ENCODE measurements around the gene CHRNE.
A peak's percentile ranks its signal among the peaks of the same experiment; 100 is the strongest.

CHRNE gene

GRCh38 chr17:4903051-4903818 is at the start of gene CHRNE:
CHRNE (minus strand) TSS chr17:4903098; CDS start chr17:4903063, 35 bp downstream.
- DNase-seq (ENCODE audit: low read depth in 2 of 2) = no peak

DNA sequence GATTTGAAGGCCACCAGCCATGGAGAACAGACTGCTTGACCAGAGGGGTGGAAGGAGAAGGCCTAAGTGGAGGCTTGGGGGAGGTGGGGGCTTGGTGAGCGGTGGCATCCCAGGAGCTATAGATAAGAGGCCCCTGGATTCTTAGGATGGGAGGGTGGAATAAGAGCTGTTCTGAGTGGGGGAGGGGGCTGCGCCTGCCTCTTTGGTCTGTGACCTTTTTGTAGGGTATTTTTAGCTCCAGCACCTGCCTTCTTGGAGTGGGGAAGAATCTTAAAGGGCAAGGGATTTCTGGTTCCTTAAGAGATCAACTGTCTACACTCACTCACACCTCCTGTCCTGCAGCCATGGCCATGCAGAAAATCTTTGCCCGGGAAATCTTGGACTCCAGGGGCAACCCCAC is 48.6 kb upstream of the CHRNE start:
- no peak for DNase-seq (ENCODE audit: low read depth in 2 of 2)

GRCh38 chr17:4950746-4951204 is 47.9 kb upstream of the CHRNE start, which contains the start of gene ENO3:
ENO3 (plus strand) TSS chr17:4951119; CDS start chr17:4951830, 711 bp downstream.
- DNase-seq (ENCODE audit: low read depth in 2 of 2) = no peak

DNA sequence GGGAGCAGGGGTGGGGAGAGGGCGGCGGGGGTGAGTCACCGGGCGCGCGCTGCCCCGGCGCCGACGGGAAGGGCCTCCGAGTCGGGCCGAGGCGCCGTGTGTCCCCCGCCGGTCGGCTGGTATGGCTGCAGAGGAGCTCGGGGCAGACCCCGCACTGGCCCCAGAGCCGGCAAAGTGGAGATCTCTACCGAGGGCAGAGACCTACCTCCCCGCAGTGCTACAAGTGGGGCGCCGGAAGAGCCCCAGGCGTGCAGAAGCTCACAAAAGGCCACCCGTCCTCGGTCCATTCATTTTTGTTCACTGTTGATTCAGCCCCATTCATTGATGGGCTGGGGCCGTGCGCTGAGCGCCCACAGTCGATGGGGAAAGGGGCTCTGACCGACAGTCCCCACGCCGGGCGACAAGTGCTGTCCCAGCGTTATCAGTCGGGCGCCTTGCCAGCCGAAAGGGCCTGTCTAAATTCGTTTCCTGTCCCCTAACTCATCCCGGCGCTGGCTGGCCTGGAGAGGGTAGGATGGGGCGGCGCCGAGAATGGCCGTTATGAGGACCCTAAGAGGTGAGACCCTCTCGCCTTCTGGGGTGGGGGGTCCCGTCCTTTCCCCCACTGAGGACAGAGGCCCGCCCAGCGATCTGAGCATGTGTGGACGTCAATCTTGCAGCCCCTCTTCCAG is 47.3 kb upstream of the CHRNE start:
- DNase-seq (ENCODE audit: low read depth in 2 of 2) = no peak

DNA sequence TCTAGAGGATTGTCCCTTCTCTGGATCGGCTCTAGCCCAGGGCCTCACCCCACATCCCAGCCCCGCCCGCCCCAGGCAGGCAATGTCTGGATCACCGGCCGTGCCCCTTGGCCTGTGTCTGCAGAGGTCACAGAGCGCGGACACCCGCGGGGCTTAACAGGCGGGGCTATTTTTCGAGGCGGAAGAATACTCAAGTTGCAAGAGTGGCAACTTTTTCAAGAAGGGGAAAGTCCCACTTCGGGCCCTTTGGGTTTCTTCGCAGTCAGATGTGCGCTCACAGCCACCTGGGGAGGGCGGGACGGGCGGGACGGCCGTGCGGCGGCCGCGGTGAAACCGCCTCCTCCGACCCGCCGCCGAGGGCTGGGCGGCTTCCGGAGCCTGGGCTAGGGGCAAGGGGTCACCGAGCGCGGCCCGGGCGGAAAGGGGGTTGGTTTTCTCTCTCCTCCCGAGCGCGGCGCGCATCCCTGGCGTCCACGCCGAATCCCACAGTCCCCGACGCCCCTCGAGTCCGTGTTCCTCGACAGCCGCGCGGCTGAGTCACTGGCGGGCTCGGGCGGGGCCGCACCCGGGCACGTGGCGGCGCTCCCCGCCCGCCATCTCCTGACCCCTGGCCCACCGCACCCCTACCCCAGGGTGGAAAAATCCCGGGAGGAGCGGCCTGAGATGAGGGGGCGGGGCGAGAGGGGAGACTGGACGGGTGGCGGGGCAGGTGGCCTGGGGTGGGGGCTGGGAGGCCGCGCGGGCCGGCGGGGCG is 46.6 kb upstream of the CHRNE start:
- no peak for DNase-seq (ENCODE audit: low read depth in 2 of 2)

- DNase-seq (ENCODE audit: low read depth in 2 of 2) = peak; percentile 77 to 83
These were observed 46.0 kb upstream of the CHRNE start for GRCh38 chr17:4948931-4949320.

GRCh38 chr17:4948166-4948930 is 45.5 kb upstream of the CHRNE start, which contains the start of gene PFN1:
PFN1 (minus strand) TSS chr17:4948530; CDS start chr17:4948394, 136 bp downstream.
- peak; percentile 88 to 90 for DNase-seq (ENCODE audit: low read depth in 2 of 2)

- DNase-seq (ENCODE audit: low read depth in 2 of 2) = no peak
These were observed 44.7 kb upstream of the CHRNE start for GRCh38 chr17:4947411-4948165.

DNA sequence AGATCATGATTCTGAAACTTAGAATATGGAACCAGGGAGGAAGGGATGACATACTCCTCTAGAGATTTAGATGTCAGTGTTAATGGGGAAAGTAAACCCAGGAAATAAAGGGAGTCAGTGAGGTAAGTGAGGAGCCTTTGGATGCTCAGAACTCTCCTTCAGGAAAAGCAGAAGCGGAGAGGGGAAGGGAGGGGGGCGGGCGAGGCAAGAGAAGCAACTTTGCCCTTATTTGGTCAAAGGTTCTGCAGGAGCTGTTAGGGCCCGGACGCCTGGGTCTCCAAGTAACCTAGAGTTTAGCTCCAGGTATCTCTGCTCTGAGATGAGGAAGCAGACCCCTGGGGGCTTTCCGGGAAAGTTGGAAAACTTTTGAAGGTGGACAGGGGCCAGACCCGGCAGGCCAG is 44.1 kb upstream of the CHRNE start:
- DNase-seq (ENCODE audit: low read depth in 2 of 2) = no peak

DNA sequence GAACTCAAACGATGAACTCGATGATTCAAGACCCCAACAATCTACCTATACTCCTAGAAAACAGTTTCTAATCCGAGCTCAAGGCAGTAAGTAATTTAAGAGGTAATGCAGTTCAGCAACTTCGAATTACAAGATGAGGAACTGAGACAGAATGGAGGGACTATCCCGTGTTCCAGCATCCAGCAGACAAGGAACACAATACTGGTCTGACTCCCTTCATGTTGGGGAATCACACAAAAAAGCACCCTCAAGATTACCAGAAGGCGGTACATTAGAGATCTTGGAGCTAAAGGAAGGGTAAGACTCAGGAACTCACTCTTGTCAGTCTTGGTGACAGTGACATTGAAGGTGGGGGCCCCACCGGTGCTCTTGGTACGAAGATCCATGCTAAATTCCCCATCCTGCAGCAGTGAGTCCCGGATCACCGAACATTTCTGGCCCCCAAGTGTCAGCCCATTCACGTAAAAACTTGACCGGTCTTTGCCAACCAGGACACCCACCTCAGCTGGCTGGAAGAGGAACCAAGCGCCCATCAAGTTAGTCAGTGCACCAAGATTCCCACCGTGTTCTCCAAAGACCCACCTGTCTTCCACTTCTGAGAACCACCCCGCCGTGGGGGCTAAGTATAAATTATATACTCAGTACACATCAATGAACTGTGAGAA is 43.5 kb upstream of the CHRNE start:
- no peak for DNase-seq (ENCODE audit: low read depth in 2 of 2)

GRCh38 chr17:4945944-4946280 is 43.0 kb upstream of the CHRNE start:
- DNase-seq (ENCODE audit: low read depth in 2 of 2) = no peak

GRCh38 chr17:4945176-4945943 is 42.5 kb upstream of the CHRNE start:
- no peak for DNase-seq (ENCODE audit: low read depth in 2 of 2)

GRCh38 chr17:4944554-4945175 is 41.8 kb upstream of the CHRNE start:
- no peak for DNase-seq (ENCODE audit: low read depth in 2 of 2)

DNA sequence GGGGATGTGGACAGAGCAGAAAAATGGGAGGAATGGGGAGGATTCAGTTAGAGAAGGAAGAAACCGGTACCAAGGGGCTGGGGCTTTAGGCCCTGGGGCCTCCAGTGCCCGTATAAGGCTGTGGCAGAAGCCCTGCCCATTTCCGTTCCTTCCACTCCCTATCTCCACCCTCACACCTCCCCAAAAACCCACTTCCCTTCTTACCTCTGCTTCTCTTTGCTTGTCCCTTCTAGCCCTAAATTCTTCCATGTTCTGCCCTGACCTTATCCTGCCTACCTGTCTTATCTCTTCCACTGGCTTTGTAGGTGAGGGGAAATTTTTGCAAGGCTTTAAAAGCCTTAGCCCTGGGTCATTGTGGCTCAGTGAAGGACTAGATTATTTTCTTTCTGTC is 41.3 kb upstream of the CHRNE start:
- no peak for DNase-seq (ENCODE audit: low read depth in 2 of 2)

DNA sequence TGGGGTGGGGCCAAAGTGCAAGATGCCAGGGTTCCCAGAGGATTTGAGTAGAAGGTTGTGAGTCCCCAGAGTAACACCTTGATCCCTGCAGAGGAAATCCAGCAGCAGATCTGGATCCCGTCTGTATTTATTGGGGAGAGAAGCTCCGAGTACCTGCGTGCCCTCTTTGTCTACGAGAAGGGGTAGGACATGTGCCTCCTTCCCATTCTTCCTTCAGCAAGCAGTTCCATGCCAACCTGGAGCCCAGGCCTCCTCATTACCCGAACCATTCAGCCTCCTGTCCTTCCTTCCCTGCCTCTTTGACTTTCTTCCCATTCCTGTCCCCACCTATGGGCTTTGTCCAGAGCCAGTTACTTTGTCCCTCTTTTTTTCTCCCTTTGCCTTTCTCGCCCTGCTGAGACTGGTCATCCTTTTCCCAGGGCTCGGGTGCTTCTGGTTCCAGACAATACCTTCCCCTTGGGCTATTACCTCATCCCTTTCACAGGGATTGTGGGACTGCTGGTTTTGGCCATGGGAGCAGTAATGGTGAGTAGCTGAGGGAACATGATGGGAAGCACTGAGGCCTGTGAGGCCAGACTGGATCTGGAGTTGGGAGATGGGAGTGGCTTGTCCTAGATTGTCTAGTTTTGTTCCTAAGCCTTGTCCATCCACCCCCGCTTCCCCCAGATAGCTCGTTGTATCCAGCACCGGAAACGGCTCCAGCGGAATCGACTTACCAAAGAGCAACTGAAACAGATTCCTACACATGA is 40.0 kb upstream of the CHRNE start:
- DNase-seq (ENCODE audit: low read depth in 2 of 2) = no peak

DNA sequence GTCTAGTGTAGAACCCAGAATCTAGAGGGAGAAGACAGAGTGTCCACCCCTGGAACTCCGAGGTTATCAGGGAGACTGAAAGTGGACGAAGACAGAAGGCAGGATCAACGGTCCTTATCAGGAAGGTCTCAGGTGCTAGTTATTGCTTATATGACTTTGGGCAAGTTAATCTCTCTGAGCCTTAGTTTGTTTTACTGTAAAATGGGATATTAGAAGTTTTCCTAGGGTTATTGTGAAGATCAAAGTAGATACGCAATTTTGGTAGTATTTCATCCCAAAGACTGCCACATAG is 38.4 kb upstream of the CHRNE start:
- DNase-seq (ENCODE audit: low read depth in 2 of 2) = no peak

DNA sequence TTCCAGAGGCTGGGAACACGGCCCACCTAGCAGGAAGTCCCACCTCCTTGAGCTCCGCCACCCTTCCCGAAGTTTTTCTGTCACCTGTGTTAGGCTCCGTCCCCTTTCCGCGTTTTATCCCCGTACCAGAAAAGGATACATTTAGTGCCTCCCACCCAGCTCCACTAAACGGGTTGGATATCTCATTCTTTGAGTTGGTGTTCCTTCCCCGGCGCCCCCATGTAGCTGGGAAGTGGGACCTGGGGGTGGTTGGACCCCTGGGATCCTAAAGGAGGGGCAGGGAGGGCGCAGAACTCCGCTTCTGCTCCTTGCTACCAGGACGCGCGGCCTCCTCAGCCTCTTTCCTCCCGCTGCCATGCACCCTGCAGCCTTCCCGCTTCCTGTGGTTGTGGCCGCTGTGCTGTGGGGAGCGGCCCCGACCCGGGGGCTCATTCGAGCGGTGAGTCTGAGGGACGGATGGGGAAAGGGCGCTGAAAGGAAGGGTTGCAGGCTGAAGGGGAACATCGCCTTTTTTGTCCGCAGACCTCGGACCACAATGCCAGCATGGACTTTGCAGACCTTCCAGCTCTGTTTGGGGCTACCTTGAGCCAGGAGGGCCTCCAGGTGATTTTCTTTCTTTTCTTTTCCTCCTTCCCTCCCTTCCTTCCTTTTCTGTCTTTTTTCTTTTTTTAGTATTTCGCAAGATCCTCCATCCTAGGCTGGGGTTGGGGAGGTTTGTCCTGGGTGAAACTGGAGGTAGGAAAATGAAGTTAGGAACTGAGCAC is 37.8 kb upstream of the CHRNE start:
- DNase-seq (ENCODE audit: low read depth in 2 of 2) = no peak
